H1 (cell line): ENCODE data around the gene ITPKC. TPM values are rescaled to one million over a fixed set of nuclear protein-coding genes. Genes with fewer than 3 reads are reported as not detected.

Source experiments
- CTCF ChIA-PET: fragments of 300-600 bp; sonication (Branson Sonifier 250); formaldehyde crosslinking; loops from one replicate; lab custom pipeline; 2021; ENCODE audit not compliant: partially characterized antibody; lab: Charles Lee
- POLR2A ChIA-PET: fragments of 300-600 bp; sonication (Branson Sonifier 250); formaldehyde crosslinking; loops from one replicate; lab custom pipeline; 2021; ENCODE audit warnings: inconsistent platforms; ENCODE audit not compliant: partially characterized antibody; lab: Charles Lee
- DNase-seq, 2 experiments: peaks; one replicate each; pipeline versions ENCODE4 v3.0.0 to v3.0.0-alpha.2; 2010 to 2022; ENCODE audit warnings: low spot score in 2 of 2, low read depth in 1 of 2, mixed read lengths in 1 of 2
- FAIRE-seq: peaks from 2 replicates; lab custom pipeline; 2011; peaks lifted over from hg19 to GRCh38; lab: Jason Lieb, UNC
- H2AFZ ChIP-seq: 2 replicates; pipeline ENCODE4 v1.8.1; 2012; ENCODE audit warnings: low read length, inconsistent platforms
- H2AK5ac ChIP-seq: 2 replicates; pipeline ENCODE4 v1.6.1; 2013; ENCODE audit warnings: low read depth, low read length
- H2BK120ac ChIP-seq: replicated peaks from 2 replicates; pipeline ENCODE3; 2013; ENCODE audit warnings: low read depth, low read length, inconsistent platforms
- H2BK12ac ChIP-seq: 2 replicates; pipeline ENCODE4 v1.6.1; 2013; ENCODE audit warnings: low read depth, low read length
- H2BK15ac ChIP-seq: 2 replicates; pipeline ENCODE4 v1.6.1; 2013; ENCODE audit warnings: low read length
- H2BK20ac ChIP-seq: 2 replicates; pipeline ENCODE4 v1.6.1; 2013; ENCODE audit warnings: low read length
- H2BK5ac ChIP-seq: 2 replicates; pipeline ENCODE4 v1.6.1; 2013; ENCODE audit warnings: low read depth, low read length
- H3K14ac ChIP-seq: 2 replicates; pipeline ENCODE4 v1.6.1; 2013; ENCODE audit warnings: inconsistent platforms; ENCODE audit not compliant: insufficient read length
- H3K18ac ChIP-seq: 2 replicates; pipeline ENCODE4 v1.6.1; 2013; ENCODE audit warnings: low read length; ENCODE audit errors: extremely low read depth
- H3K23ac ChIP-seq: 2 replicates; pipeline ENCODE4 v1.6.1; 2013; ENCODE audit warnings: inconsistent platforms; ENCODE audit not compliant: insufficient read length
- H3K23me2 ChIP-seq: 2 replicates; pipeline ENCODE4 v1.6.1; 2013; ENCODE audit warnings: low read depth, low read length
- H3K27ac ChIP-seq: 2 replicates; pipeline ENCODE4 v1.6.1; 2011; ENCODE audit warnings: low read depth, low read length, inconsistent platforms
- H3K27me3 ChIP-seq, 4 experiments: replicated peaks in 1 of 4; 1 replicate in 1 of 4; 2 replicates in 3 of 4; pipeline versions ENCODE4 v1.6.1 to v1.8.1; 2011 to 2013; ENCODE audit warnings: low read length in 3 of 4, mild to moderate bottlenecking in 3 of 4, inconsistent platforms in 2 of 4, mixed read lengths in 2 of 4, moderate library complexity in 1 of 4; ENCODE audit not compliant: control insufficient read depth in 3 of 4, insufficient read depth in 3 of 4; ENCODE audit errors: extremely low read depth in 1 of 4
- H3K36me3 ChIP-seq, 4 experiments: 2 replicates each; pipeline versions ENCODE4 v1.6.1 to v1.8.1; 2011 to 2013; ENCODE audit warnings: mild to moderate bottlenecking in 4 of 4, low read length in 3 of 4, moderate library complexity in 2 of 4, control low read depth in 1 of 4, inconsistent platforms in 1 of 4; ENCODE audit not compliant: insufficient read depth in 4 of 4, control insufficient read depth in 2 of 4
- H3K4ac ChIP-seq: replicated peaks from 2 replicates; pipeline ENCODE3; 2013; ENCODE audit warnings: low read length, low read depth, mixed read lengths, inconsistent platforms; ENCODE audit not compliant: insufficient read length
- H3K4me1 ChIP-seq, 4 experiments: replicated peaks in 1 of 4; 1 replicate in 1 of 4; 2 replicates in 3 of 4; pipeline versions ENCODE4 v1.6.1 to v1.8.1; 2011 to 2013; ENCODE audit warnings: low read length in 3 of 4, inconsistent platforms in 2 of 4, mixed read lengths in 1 of 4; ENCODE audit not compliant: insufficient read depth in 4 of 4, control insufficient read depth in 3 of 4
- H3K4me2 ChIP-seq, 2 experiments: 2 replicates each; pipeline versions ENCODE4 v1.6.1 to v1.8.1; 2011 to 2013; ENCODE audit warnings: low read depth in 2 of 2, low read length in 2 of 2, control low read depth in 1 of 2, inconsistent platforms in 1 of 2, mild to moderate bottlenecking in 1 of 2; ENCODE audit not compliant: insufficient read depth in 1 of 2
- H3K4me3 ChIP-seq, 4 experiments: fragments of 200-600, 300-600 bp in 1 of 4; sonication (generic), shearing (Covaris generic), sonication (Bioruptor Twin) in 1 of 4; 2 replicates each; pipeline versions ENCODE4 v1.5.1 to v1.8.1; 2011 to 2016; ENCODE audit warnings: low read length in 4 of 4, low read depth in 3 of 4, control low read depth in 2 of 4, inconsistent platforms in 2 of 4, mild to moderate bottlenecking in 2 of 4, mixed read lengths in 1 of 4, moderate library complexity in 1 of 4; ENCODE audit not compliant: insufficient read depth in 2 of 4; ENCODE audit errors: extremely low read depth in 1 of 4
- H3K56ac ChIP-seq: replicated peaks from 2 replicates; pipeline ENCODE3; 2013; ENCODE audit warnings: low read depth, mild to moderate bottlenecking, mixed read lengths, low read length, inconsistent platforms; ENCODE audit not compliant: insufficient read length
- H3K79me1 ChIP-seq: 2 replicates; pipeline ENCODE4 v1.6.1; 2013; ENCODE audit warnings: low read depth, low read length, control low read depth
- H3K79me2 ChIP-seq, 2 experiments: 2 replicates each; pipeline versions ENCODE4 v1.6.1 to v1.8.1; 2012 to 2013; ENCODE audit warnings: low read length in 2 of 2, mild to moderate bottlenecking in 2 of 2, inconsistent platforms in 1 of 2; ENCODE audit not compliant: insufficient read depth in 2 of 2, control insufficient read depth in 1 of 2
- H3K9ac ChIP-seq, 4 experiments: replicated peaks in 1 of 4; 1 replicate in 1 of 4; 2 replicates in 3 of 4; pipeline versions ENCODE4 v1.6.1 to v1.8.1; 2011 to 2013; ENCODE audit warnings: low read depth in 3 of 4, low read length in 3 of 4, control low read depth in 2 of 4, mild to moderate bottlenecking in 2 of 4, moderate library complexity in 2 of 4, inconsistent platforms in 1 of 4; ENCODE audit errors: extremely low read depth in 1 of 4
- H3K9me3 ChIP-seq, 2 experiments: 2 replicates each; pipeline versions ENCODE4 v1.6.1 to v1.8.1; 2012 to 2013; ENCODE audit warnings: mild to moderate bottlenecking in 2 of 2, moderate library complexity in 2 of 2, control low read depth in 1 of 2, inconsistent platforms in 1 of 2, low read depth in 1 of 2, low read length in 1 of 2, mixed read lengths in 1 of 2; ENCODE audit not compliant: insufficient read depth in 2 of 2
- H4K20me1 ChIP-seq, 2 experiments: replicated peaks in 1 of 2; 2 replicates each; pipeline versions ENCODE3 to v1.8.1; 2011 to 2013; ENCODE audit warnings: inconsistent platforms in 2 of 2, low read length in 2 of 2, mild to moderate bottlenecking in 1 of 2; ENCODE audit not compliant: insufficient read depth in 2 of 2, control insufficient read depth in 1 of 2
- H4K5ac ChIP-seq: 2 replicates; pipeline ENCODE4 v1.6.1; 2013; ENCODE audit warnings: low read length, low read depth, mixed read lengths, inconsistent platforms; ENCODE audit not compliant: insufficient read length
- H4K8ac ChIP-seq: 2 replicates; pipeline ENCODE4 v1.8.0; 2013; ENCODE audit warnings: mild to moderate bottlenecking, moderate library complexity, low read length, inconsistent platforms; ENCODE audit not compliant: insufficient read depth; ENCODE audit errors: extremely low read depth
- H4K91ac ChIP-seq: replicated peaks from 2 replicates; pipeline ENCODE3; 2013; ENCODE audit warnings: low read length, mixed read lengths, inconsistent platforms; ENCODE audit not compliant: insufficient read length
- EP300 ChIP-seq, 2 experiments: IDR thresholded peaks; 1 replicate in 1 of 2; 2 replicates in 1 of 2; pipeline ENCODE4 v1.6.1; 2011 to 2012; ENCODE audit warnings: low read depth in 2 of 2, low read length in 2 of 2, mild to moderate bottlenecking in 2 of 2, borderline replicate concordance in 1 of 2, inconsistent platforms in 1 of 2, moderate library complexity in 1 of 2
- KDM5A ChIP-seq: fragments of 200-600 bp; IDR thresholded peaks from 2 replicates; pipeline ENCODE4 v1.7.1; 2012; ENCODE audit warnings: mild to moderate bottlenecking, low read length, inconsistent platforms, mixed read lengths
- whole genome bisulfite sequencing, 2 experiments: shearing (Covaris generic) in 1 of 2; methylation state at CpG; one replicate each; pipeline versions ENCODE4 v1.1.6 to v1.1.7; 2013 to 2015; ENCODE audit warnings: low lambda C conversion rate in 2 of 2, mixed read lengths in 2 of 2, inconsistent platforms in 1 of 2, low coverage in 1 of 2, missing lambda C conversion rate in 1 of 2; ENCODE audit not compliant: insufficient replicate concordance in 2 of 2, insufficient coverage in 1 of 2, insufficient read length in 1 of 2; ENCODE audit errors: extremely low coverage in 1 of 2, missing lambda C conversion rate in 1 of 2; 5-methylcytosine and 5-hydroxymethylcytosine counted together
- polyA plus RNA-seq, 7 experiments: library from polyadenylated mRNA; depleted of rRNA in 3 of 7; stranded (reverse) in 5 of 7; unstranded in 2 of 7; fragments of >200 nt in 5 of 7; fragments of 200-250 nt in 2 of 7; gene quantifications; 1 replicate in 5 of 7; 2 replicates in 1 of 7; 4 replicates in 1 of 7; pipeline versions ENCODE4 v1.2.1 to v1.2.3, GENCODE V29; 2011 to 2013; ENCODE audit warnings: missing spikeins in 2 of 7, mixed read lengths in 2 of 7
- total RNA-seq: library from RNA; stranded (reverse); fragmentation: NEBNext Ultra II Directional; extraction: Animal tissue kit (Norgen Biotek cat#: 25700); gene quantifications from 2 replicates; pipeline ENCODE4 v1.2.1, GENCODE V29; 2021

The ITPKC gene
- total and polyA plus RNA-seq, 2 of the 8 experiments (the other 6 are each of a cell fraction or from before 2014, with no cell fraction given) = 5.2 to 8.9 TPM

- Histone ChIP-seq H3K18ac (no peak overlapping the region), H3K79me1 (peaks cover 8% of the 10 kb centered on the region), H2BK5ac (no peak overlapping the region), H3K9me3 (no peaks in the 10 kb centered on the region), H3K56ac (no peak overlapping the region), H3K4me1 (peaks cover 0 to 10% (median 0%) of the 10 kb centered on the region in 4 experiments; a peak in 6 of 7 replicates), H3K36me3 (peaks cover 0 to 4% (median 0%) of the 10 kb centered on the region in 4 experiments; a peak in 2 of 8 replicates), H4K20me1 (no peaks in the 10 kb centered on the region), H2BK15ac (no peak overlapping the region), H3K4ac (no peak overlapping the region), H3K23me2 (peaks cover 10% of the 10 kb centered on the region), H2BK12ac (no peak overlapping the region), H3K23ac (no peak overlapping the region), H4K5ac (no peak overlapping the region), H3K27me3 (no peaks in the 10 kb centered on the region), H2AK5ac (no peak overlapping the region), H3K9ac (no peak overlapping the region), H3K27ac (no peak overlapping the region), H2BK20ac (no peak overlapping the region), H4K8ac (no peak overlapping the region), H2BK120ac (no peak overlapping the region), H3K14ac (no peak overlapping the region), H3K4me3 (no peak overlapping the region), H2AFZ (no peak overlapping the region), H3K79me2 (peaks cover 0 to 36% of the 10 kb centered on the region in 2 experiments; a peak in 2 of 4 replicates), H3K4me2 (no peak overlapping the region), H4K91ac (no peak overlapping the region)
- no peak for FAIRE-seq
- ChIA-PET CTCF (interaction anchor here (0.6 to 1.8 kb wide), 5 partner anchors 9 to 75 kb away, joined by 3 to 5 read pairs (median 4); no protein-coding TSS in a partner anchor), POLR2A (interaction anchor here (0.6 to 2.2 kb wide), 7 partner anchors 9 to 85 kb away, joined by 3 to 11 read pairs (median 5); partner anchors contain the start of gene ACTMAP)
- TF ChIP-seq EP300 (IDR thresholded peaks at IDR 0.05; ENCODE audit: borderline replicate concordance in 1 of 2, low read depth in 2 of 2, low read length in 2 of 2) = no peak
- no peak for TF ChIP-seq KDM5A
- WGBS, 2 experiments = 87% methylated on average over 6 of the region's 6 CpGs; no CpG with 5 or more reads in 1 of the 2 experiments
- DNase-seq = no peak
Measured at GRCh38 chr19:40721140-40721486, 4.2 kb downstream of the ITPKC start.
